ENCODE measurements around the gene C2orf76.

DNA sequence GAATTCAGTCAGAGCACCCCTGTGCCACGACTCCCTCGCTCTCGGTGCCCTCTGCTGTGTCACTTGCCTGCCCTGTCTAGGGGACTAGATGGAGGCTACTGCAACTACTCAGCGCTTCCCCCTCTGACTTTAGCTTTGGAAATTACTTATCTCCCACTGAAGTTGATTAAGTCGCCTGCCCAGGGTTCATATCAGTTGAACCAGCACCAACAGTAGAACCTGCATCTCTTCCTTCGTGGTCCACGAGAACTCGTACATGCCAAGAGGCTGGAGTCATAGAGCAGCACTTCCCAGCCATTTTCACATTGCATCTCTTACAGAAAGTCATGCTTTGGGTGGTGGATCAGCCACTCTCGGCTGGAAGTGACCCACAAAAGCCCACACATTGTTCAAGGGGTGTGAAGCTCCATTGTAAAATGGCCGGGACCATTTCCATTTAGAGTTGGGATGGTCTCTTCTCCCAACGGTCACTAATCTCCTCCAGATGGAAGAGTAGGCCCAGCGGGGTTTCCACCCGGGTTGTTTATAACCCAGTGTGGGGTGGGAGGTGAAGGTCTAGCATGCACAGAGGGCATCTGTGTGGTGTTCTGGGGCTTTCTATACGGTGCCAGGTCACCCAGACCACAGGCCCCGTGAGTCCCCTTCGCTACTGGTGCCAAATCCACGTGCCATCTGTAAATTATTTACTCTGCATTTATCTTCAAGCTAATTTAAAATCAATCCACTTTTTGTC is 105.0 kb downstream of the C2orf76 start:
- TF ChIP-seq, protein P1, sequence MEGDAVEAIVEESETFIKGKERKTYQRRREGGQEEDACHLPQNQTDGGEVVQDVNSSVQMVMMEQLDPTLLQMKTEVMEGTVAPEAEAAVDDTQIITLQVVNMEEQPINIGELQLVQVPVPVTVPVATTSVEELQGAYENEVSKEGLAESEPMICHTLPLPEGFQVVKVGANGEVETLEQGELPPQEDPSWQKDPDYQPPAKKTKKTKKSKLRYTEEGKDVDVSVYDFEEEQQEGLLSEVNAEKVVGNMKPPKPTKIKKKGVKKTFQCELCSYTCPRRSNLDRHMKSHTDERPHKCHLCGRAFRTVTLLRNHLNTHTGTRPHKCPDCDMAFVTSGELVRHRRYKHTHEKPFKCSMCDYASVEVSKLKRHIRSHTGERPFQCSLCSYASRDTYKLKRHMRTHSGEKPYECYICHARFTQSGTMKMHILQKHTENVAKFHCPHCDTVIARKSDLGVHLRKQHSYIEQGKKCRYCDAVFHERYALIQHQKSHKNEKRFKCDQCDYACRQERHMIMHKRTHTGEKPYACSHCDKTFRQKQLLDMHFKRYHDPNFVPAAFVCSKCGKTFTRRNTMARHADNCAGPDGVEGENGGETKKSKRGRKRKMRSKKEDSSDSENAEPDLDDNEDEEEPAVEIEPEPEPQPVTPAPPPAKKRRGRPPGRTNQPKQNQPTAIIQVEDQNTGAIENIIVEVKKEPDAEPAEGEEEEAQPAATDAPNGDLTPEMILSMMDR (conservative IDR thresholded peaks at IDR 0.05; ENCODE audit: low read depth, low read length): no peak
- TF ChIP-seq RAD21 (IDR thresholded peaks at IDR 0.05; ENCODE audit: low read length) (no peak), SMC3 (IDR thresholded peaks at IDR 0.05; ENCODE audit: low read depth, low read length) (no peak), POLR2A (IDR thresholded peaks at IDR 0.05; ENCODE audit: low read depth, low read length) (no peak), CEBPB (IDR thresholded peaks at IDR 0.05; ENCODE audit: low read depth, low read length) (no peak)
- TF ChIP-seq, protein P2, sequence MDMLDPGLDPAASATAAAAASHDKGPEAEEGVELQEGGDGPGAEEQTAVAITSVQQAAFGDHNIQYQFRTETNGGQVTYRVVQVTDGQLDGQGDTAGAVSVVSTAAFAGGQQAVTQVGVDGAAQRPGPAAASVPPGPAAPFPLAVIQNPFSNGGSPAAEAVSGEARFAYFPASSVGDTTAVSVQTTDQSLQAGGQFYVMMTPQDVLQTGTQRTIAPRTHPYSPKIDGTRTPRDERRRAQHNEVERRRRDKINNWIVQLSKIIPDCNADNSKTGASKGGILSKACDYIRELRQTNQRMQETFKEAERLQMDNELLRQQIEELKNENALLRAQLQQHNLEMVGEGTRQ (IDR thresholded peaks at IDR 0.05; ENCODE audit: low read depth, low read length): no peak
